GM18511 (cell line): ENCODE data around the gene BICDL1.
"Not testable (repeated sequence)": the region's sequence is repeated elsewhere in the genome, so short reads cannot be mapped to it uniquely, and the experiment has no call there.

ENCODE experiments used
- ATAC-seq: cut with Tn5 transposase; IDR thresholded peaks from one replicate; pipeline ENCODE4 v1.9.1; 2021; ENCODE audit warnings: mild to moderate bottlenecking, moderate library complexity; ENCODE audit not compliant: unreplicated experiment

Gene BICDL1

GRCh38 chr12:119988472-119989360 is at the start of gene BICDL1:
Gene BICDL1 (plus strand): TSS chr12:119989236. CDS start chr12:119989869, 633 bp downstream.
- ATAC-seq = peak; percentile 85

GRCh38 chr12:119940897-119941296 is 48.1 kb upstream of the BICDL1 start:
- ATAC-seq = no peak

- ATAC-seq = no peak
Measured at GRCh38 chr12:119942386-119942785, 46.6 kb upstream of the BICDL1 start.

GRCh38 chr12:119946213-119946612 is 42.8 kb upstream of the BICDL1 start:
- no peak for ATAC-seq

GRCh38 chr12:119949145-119949544 is 39.9 kb upstream of the BICDL1 start:
- ATAC-seq = no peak

- ATAC-seq = no peak
Measured at GRCh38 chr12:119949594-119949993, 39.4 kb upstream of the BICDL1 start.

- no peak for ATAC-seq
Measured at GRCh38 chr12:119956047-119956446, 33.0 kb upstream of the BICDL1 start.

GRCh38 chr12:119957135-119957534 is 31.9 kb upstream of the BICDL1 start:
- no peak for ATAC-seq

- no peak for ATAC-seq
Measured at GRCh38 chr12:119959435-119959834, 29.6 kb upstream of the BICDL1 start.

- no peak for ATAC-seq
Measured at GRCh38 chr12:119964123-119964522, 24.9 kb upstream of the BICDL1 start.

GRCh38 chr12:119964929-119965328 is 24.1 kb upstream of the BICDL1 start:
- no peak for ATAC-seq

GRCh38 chr12:119980242-119980641 is 8.8 kb upstream of the BICDL1 start:
- ATAC-seq = no peak

- ATAC-seq = not testable (repeated sequence)
Measured at GRCh38 chr12:119980702-119981101, 8.3 kb upstream of the BICDL1 start.

GRCh38 chr12:119989361-119989730 is 310 bp downstream of the BICDL1 start:
- peak; percentile 8 for ATAC-seq

- ATAC-seq = peak; percentile 44
Measured at GRCh38 chr12:119989731-119990381, 820 bp downstream of the BICDL1 start.

- no peak for ATAC-seq
Measured at GRCh38 chr12:119990382-119990874, 1.4 kb downstream of the BICDL1 start.

GRCh38 chr12:119992129-119992705 is 3.2 kb downstream of the BICDL1 start:
- ATAC-seq = no peak

GRCh38 chr12:119994892-119995658 is 6.0 kb downstream of the BICDL1 start:
- ATAC-seq = no peak

GRCh38 chr12:119996417-119996816 is 7.4 kb downstream of the BICDL1 start:
- no peak for ATAC-seq

- no peak for ATAC-seq
Measured at GRCh38 chr12:119998471-119999245, 9.6 kb downstream of the BICDL1 start.
